ENCODE results near the gene SLC25A46.

Gene SLC25A46

DNA sequence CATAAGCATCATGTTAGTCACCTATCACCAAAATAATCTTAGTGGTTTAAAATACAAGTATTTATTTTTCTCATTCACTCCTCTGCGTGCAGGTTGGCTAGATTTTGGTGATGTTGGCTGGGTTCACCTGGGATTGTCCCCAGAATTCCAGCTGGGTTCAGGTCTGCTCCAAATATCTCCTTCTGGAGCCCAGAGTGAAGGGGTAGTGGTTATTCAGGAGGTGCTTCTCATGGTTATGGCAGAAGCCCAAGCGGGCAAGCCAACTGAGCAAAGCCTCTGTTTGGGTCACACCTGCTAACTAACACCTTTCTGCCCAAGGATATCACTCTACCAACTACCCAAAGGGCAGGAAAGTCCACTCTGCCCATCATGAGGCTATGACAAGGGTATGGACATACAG lies 4.7 kb upstream of the SLC25A46 start:
- no peak for DNase-seq (ENCODE audit: low spot score)
- TF ChIP-seq, protein P1, sequence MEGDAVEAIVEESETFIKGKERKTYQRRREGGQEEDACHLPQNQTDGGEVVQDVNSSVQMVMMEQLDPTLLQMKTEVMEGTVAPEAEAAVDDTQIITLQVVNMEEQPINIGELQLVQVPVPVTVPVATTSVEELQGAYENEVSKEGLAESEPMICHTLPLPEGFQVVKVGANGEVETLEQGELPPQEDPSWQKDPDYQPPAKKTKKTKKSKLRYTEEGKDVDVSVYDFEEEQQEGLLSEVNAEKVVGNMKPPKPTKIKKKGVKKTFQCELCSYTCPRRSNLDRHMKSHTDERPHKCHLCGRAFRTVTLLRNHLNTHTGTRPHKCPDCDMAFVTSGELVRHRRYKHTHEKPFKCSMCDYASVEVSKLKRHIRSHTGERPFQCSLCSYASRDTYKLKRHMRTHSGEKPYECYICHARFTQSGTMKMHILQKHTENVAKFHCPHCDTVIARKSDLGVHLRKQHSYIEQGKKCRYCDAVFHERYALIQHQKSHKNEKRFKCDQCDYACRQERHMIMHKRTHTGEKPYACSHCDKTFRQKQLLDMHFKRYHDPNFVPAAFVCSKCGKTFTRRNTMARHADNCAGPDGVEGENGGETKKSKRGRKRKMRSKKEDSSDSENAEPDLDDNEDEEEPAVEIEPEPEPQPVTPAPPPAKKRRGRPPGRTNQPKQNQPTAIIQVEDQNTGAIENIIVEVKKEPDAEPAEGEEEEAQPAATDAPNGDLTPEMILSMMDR (IDR thresholded peaks at IDR 0.05; ENCODE audit: borderline replicate concordance, control extremely low read depth, extremely low read depth, insufficient read depth, missing control alignments): no peak
- in situ Hi-C loops (cut with MboI; ENCODE audit: low sequenced_read_pairs, unreplicated experiment): no loop called here

DNA sequence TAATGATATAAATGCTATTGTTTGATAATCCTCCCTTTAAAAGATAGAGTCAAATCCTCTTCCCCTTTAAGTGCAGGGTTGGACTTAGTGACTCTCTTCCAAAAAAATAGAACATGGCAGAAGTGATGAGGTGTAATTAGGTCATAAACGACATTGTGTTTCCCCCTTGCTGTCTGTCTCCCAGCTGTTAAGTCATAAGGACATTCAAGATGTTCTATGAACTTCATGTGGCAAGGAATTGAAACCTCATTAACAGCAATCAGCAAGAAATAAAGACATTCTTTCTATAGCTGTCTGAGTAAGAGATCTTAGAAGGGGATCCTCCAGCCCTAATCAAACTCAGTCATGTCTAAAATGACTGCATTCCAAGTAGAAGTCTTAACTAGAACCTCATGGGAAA lies 3.3 kb upstream of the SLC25A46 start:
- in situ Hi-C loops (cut with MboI; ENCODE audit: low sequenced_read_pairs, unreplicated experiment): no loop called here
- DNase-seq (ENCODE audit: low spot score): no peak

DNA sequence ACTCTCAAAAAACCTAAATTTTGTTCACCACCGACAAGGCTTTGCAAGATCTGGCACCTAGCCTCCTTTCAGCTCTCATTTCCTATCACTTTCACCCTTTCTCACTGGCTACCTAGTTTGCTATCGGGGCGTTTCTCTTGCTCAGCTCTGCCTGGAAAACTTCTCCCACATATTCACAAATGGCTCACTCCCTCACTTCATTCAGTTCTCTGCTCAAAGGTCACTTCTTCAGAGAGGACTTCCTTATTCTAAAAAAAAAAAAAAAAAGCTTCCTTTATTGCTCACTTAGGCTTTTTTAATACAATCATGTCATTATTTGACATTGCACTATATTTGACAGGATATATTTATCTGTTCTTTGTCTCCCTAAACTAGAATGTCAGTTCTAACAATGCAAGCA lies 2.1 kb upstream of the SLC25A46 start:
- in situ Hi-C loops (cut with MboI; ENCODE audit: low sequenced_read_pairs, unreplicated experiment): no loop called here
- TF ChIP-seq, protein P1 (IDR thresholded peaks at IDR 0.05; ENCODE audit: borderline replicate concordance, control extremely low read depth, extremely low read depth, insufficient read depth, missing control alignments): no peak
- no peak for DNase-seq (ENCODE audit: low spot score)

More for the DNA sequence above, 3.3 kb upstream of the SLC25A46 start:
- TF ChIP-seq, protein P1 (IDR thresholded peaks at IDR 0.05; ENCODE audit: borderline replicate concordance, control extremely low read depth, extremely low read depth, insufficient read depth, missing control alignments): no peak

DNA sequence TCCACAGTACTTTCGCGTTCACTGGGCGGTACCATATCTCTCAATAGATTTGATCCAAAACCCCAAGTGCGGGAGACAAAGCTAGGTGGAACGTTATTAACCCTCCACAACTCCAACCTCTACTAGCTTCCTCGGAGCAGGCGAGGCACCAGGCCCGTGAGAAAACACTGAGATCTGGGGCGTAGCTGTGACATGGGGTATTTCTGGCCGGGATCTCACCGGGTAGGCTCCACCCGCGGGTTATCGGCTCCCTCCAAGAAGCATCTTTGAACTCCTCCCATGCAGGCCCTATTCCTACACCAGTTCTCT lies 350 bp upstream of the SLC25A46 start:
- in situ Hi-C loops (cut with MboI; ENCODE audit: low sequenced_read_pairs, unreplicated experiment): no loop called here
- TF ChIP-seq, protein P1 (IDR thresholded peaks at IDR 0.05; ENCODE audit: borderline replicate concordance, control extremely low read depth, extremely low read depth, insufficient read depth, missing control alignments): no peak
- peak; percentile 68 for DNase-seq (ENCODE audit: low spot score)

DNA sequence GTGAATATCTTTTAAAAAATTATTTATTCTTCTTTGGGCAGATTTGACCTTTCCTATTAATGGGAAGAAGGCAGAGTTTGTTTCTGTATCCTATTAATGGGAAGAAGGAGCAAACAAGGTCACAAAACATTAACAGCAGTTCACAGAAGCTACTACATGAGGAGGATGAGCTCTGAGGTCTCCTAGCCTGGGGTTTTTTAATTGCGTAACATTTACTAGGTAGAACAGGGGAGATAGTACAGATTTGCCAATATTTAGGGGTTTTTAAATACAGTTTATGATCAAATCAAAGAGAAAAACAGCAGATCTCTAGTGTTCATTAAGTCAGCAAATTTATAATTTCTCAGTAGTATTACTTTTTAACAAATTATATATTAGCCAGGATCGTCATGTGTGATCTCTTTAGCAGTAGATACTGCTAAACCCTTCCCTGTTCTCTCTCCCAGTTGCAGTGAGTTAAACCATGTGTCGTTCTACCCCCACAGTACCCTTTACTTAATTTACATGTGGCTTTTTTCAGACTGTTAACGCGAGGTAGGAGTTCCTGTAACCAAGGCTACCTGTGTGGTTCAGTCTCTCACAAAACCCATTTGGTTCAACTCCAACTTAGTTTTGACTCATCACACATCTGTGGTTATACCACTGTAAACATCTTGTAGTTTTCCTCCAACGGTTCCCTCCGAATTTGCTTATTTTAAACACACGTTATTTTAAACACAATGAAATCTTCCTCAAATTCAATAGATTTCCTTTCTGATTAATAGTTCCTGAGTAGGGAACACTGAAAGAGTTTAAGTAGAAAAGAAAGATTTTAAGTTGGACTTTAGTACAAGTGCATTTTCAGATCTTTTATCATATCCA lies 13.3 kb downstream of the SLC25A46 start:
- TF ChIP-seq, protein P1 (IDR thresholded peaks at IDR 0.05; ENCODE audit: borderline replicate concordance, control extremely low read depth, extremely low read depth, insufficient read depth, missing control alignments): no peak
- peak; percentile 55 for DNase-seq (ENCODE audit: low spot score)
- in situ Hi-C loops (cut with MboI; ENCODE audit: low sequenced_read_pairs, unreplicated experiment): loop anchor here (25.0 kb wide), 4 partner anchors 310 to 1385 kb away; partner anchors contain the start of gene TSLP

DNA sequence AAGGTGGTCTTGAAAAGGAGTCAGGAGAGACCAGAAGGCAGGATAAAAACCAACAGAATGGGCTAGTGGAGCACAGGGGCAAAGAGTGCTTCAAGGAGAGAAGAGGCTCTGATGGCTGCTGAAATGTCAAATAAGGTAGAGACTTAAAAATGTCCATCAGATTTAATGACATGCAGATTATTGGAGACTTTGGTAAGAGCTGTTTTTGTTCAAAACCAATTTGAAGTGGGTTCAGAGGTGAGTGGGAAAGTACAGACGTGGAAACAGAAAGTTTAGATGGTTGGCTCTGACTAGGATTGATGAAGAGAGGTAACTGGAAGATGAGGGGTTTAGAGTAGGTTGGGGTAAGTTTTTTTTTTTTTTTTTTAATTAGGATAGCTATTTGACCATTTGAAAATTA lies 14.1 kb downstream of the SLC25A46 start:
- DNase-seq (ENCODE audit: low spot score): no peak
- in situ Hi-C loops (cut with MboI; ENCODE audit: low sequenced_read_pairs, unreplicated experiment): loop anchor here (25.0 kb wide), 4 partner anchors 309 to 1384 kb away; partner anchors contain the start of gene TSLP
- TF ChIP-seq, protein P1 (IDR thresholded peaks at IDR 0.05; ENCODE audit: borderline replicate concordance, control extremely low read depth, extremely low read depth, insufficient read depth, missing control alignments): no peak

Data from GM13976 (cell line).